Eye (tissue), 1 donor: ENCODE data around the gene ABHD5.

Experiments used
- DNase-seq: peaks from one replicate; pipeline ENCODE4 v3.0.0-alpha.2; 2015

ABHD5 gene

GRCh38 chr3:43686333-43686699 lies 4.4 kb upstream of the ABHD5 start:
- no peak for DNase-seq

GRCh38 chr3:43686700-43687498 lies 3.8 kb upstream of the ABHD5 start:
- no peak for DNase-seq

- DNase-seq, result no peak
Observed at GRCh38 chr3:43687499-43687811, 3.3 kb upstream of the ABHD5 start.

GRCh38 chr3:43688245-43688650 lies 2.5 kb upstream of the ABHD5 start:
- no peak for DNase-seq

- DNase-seq, result no peak
Observed at GRCh38 chr3:43689166-43689565, 1.6 kb upstream of the ABHD5 start.

- DNase-seq, result peak; percentile 16
Observed at GRCh38 chr3:43689766-43690399, 855 bp upstream of the ABHD5 start.

- DNase-seq, result peak; percentile 85
Observed at GRCh38 chr3:43691120-43691995, 620 bp downstream of the ABHD5 start.

- DNase-seq, result no peak
Observed at GRCh38 chr3:43692085-43692855, 1.5 kb downstream of the ABHD5 start.

- no peak for DNase-seq
Observed at GRCh38 chr3:43692971-43693370, 2.2 kb downstream of the ABHD5 start.

GRCh38 chr3:43693594-43693993 lies 2.9 kb downstream of the ABHD5 start:
- DNase-seq, result no peak

- no peak for DNase-seq
Observed at GRCh38 chr3:43695443-43695842, 4.7 kb downstream of the ABHD5 start.

- DNase-seq, result no peak
Observed at GRCh38 chr3:43695863-43696262, 5.1 kb downstream of the ABHD5 start.

GRCh38 chr3:43696441-43696840 lies 5.7 kb downstream of the ABHD5 start:
- no peak for DNase-seq

- DNase-seq, result no peak
Observed at GRCh38 chr3:43696881-43697280, 6.1 kb downstream of the ABHD5 start.

GRCh38 chr3:43699864-43700263 lies 9.1 kb downstream of the ABHD5 start:
- no peak for DNase-seq

- peak; percentile 21 for DNase-seq
Observed at GRCh38 chr3:43704697-43705096, 14.0 kb downstream of the ABHD5 start.

GRCh38 chr3:43706342-43706741 lies 15.6 kb downstream of the ABHD5 start:
- DNase-seq, result no peak

GRCh38 chr3:43707266-43707665 lies 16.5 kb downstream of the ABHD5 start:
- DNase-seq, result no peak

- DNase-seq, result no peak
Observed at GRCh38 chr3:43707998-43708397, 17.3 kb downstream of the ABHD5 start.

GRCh38 chr3:43709022-43709421 lies 18.3 kb downstream of the ABHD5 start:
- DNase-seq, result no peak

- no peak for DNase-seq
Observed at GRCh38 chr3:43710607-43711006, 19.9 kb downstream of the ABHD5 start.

GRCh38 chr3:43718296-43718695 lies 27.6 kb downstream of the ABHD5 start:
- DNase-seq, result no peak

GRCh38 chr3:43723121-43723734 lies 32.5 kb downstream of the ABHD5 start:
- no peak for DNase-seq
